ENCODE measurements around the gene OR52E8.

DNA sequence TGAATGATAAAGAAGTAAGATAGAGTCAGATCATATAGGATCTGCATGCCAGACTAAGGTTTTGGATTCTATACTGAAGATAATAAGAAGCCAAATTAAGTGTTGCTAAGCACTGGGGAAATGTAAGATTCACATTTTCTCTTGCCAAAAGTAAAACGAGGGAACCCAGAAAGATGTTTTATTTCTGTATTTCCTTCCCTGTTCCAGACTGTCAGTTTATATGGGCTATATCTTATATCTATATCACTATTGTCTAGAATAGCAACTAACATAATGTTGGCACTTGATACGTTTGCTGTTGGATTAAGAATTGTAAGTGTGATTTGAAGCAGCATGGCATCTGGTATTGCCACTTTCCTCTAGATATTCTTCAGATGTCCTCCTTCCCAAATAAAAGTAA, 24.0 kb downstream of the OR52E8 start:
- TF ChIP-seq, protein P1, sequence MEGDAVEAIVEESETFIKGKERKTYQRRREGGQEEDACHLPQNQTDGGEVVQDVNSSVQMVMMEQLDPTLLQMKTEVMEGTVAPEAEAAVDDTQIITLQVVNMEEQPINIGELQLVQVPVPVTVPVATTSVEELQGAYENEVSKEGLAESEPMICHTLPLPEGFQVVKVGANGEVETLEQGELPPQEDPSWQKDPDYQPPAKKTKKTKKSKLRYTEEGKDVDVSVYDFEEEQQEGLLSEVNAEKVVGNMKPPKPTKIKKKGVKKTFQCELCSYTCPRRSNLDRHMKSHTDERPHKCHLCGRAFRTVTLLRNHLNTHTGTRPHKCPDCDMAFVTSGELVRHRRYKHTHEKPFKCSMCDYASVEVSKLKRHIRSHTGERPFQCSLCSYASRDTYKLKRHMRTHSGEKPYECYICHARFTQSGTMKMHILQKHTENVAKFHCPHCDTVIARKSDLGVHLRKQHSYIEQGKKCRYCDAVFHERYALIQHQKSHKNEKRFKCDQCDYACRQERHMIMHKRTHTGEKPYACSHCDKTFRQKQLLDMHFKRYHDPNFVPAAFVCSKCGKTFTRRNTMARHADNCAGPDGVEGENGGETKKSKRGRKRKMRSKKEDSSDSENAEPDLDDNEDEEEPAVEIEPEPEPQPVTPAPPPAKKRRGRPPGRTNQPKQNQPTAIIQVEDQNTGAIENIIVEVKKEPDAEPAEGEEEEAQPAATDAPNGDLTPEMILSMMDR (IDR thresholded peaks at IDR 0.05) = no peak
- TF ChIP-seq POLR2AphosphoS5 (IDR thresholded peaks at IDR 0.05) = no peak
- no peak for TF ChIP-seq POLR2A (IDR thresholded peaks at IDR 0.05)
- TF ChIP-seq EP300 (IDR thresholded peaks at IDR 0.05) = no peak
